Erythroblast (primary cell): ENCODE results near the gene SLC10A6.

ENCODE experiments used
- GATA1 ChIP-seq: IDR thresholded peaks from 2 replicates; pipeline ENCODE4 v1.6.1; 2011; ENCODE audit warnings: low read depth, mild to moderate bottlenecking, control low read depth, low read length, moderate library complexity
- POLR2A ChIP-seq: IDR thresholded peaks from 2 replicates; pipeline ENCODE4 v1.6.1; 2011; ENCODE audit warnings: mild to moderate bottlenecking, low read length

DNA sequence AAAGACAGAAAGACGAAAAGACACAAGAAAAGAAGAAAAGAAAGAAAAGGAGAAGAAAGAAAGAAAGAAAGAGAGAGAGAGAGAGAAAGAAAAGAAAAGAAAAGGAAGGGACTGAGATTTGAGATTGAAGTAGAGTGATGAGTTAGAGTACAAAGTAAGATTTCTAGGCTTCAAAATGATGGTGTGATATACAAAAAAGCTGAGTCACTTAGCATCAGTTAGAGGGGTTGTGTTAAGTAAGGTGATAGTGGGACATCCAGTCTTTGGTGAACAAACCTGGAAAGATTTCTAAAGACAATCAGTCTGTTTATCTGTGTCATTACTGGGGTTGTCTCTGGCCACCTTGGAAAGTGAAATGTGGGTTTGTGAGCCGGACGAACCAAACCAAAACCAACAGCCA, 13.5 kb downstream of the SLC10A6 start:
- no peak for TF ChIP-seq POLR2A
- no peak for TF ChIP-seq GATA1
